Type B pancreatic cell (in vitro differentiated cells): ENCODE measurements around the gene PCDH19. TPM values are rescaled to one million over a fixed set of nuclear protein-coding genes. Genes with fewer than 3 reads are reported as not detected.
"Not testable (repeated sequence)": the region's sequence is repeated elsewhere in the genome, so short reads cannot be mapped to it uniquely, and the experiment has no call there.

Experiments used
- DNase-seq: peaks from one replicate; pipeline ENCODE4 v3.0.0; 2021; ENCODE audit warnings: mixed read lengths; ENCODE audit not compliant: unreplicated experiment; ENCODE audit errors: extremely low spot score
- H3K27ac Mint-ChIP-seq: 2 replicates; pipeline ENCODE4 v1.8.0; 2021; ENCODE audit warnings: mild to moderate bottlenecking, mixed read lengths
- H3K27me3 Mint-ChIP-seq: 2 replicates; pipeline ENCODE4 v1.8.0; 2021; ENCODE audit warnings: mixed read lengths
- H3K36me3 Mint-ChIP-seq: 2 replicates; pipeline ENCODE4 v1.8.0; 2021; ENCODE audit warnings: mixed read lengths
- H3K4me1 Mint-ChIP-seq: one replicate; pipeline ENCODE4 v1.8.0; 2021; ENCODE audit warnings: mixed read lengths; ENCODE audit not compliant: unreplicated experiment
- H3K4me3 Mint-ChIP-seq: 2 replicates; pipeline ENCODE4 v1.8.0; 2021; ENCODE audit warnings: mild to moderate bottlenecking, mixed read lengths
- H3K9me3 Mint-ChIP-seq: 2 replicates; pipeline ENCODE4 v1.8.0; 2021; ENCODE audit warnings: mixed read lengths
- CTCF ChIP-seq: fragments of 200-600 bp; sonication (generic); conservative IDR thresholded peaks from 2 replicates; pipeline ENCODE4 v1.5.0; 2021; ENCODE audit warnings: antibody characterized with exemption, mild to moderate bottlenecking
- long read RNA-seq: library from polyadenylated mRNA; unstranded; transcript quantifications from one replicate; pipeline ENCODE4 v2.0.0, GENCODE V29; 2020
- total RNA-seq: library from RNA; stranded (reverse); gene quantifications from 2 replicates; pipeline ENCODE4 v1.2.1, GENCODE V29; 2021; ENCODE audit warnings: low replicate concordance

PCDH19 gene
- 61.6 and 122 TPM in 2 replicates for total RNA-seq
- long read RNA-seq, full-length matches to known transcripts, result 26 of 62 reads
- long read RNA-seq, partial matches to known transcripts, result 11 of 62 reads
- long read RNA-seq, other reads (novel, unspliced or antisense), result 25 of 62 reads

DNA sequence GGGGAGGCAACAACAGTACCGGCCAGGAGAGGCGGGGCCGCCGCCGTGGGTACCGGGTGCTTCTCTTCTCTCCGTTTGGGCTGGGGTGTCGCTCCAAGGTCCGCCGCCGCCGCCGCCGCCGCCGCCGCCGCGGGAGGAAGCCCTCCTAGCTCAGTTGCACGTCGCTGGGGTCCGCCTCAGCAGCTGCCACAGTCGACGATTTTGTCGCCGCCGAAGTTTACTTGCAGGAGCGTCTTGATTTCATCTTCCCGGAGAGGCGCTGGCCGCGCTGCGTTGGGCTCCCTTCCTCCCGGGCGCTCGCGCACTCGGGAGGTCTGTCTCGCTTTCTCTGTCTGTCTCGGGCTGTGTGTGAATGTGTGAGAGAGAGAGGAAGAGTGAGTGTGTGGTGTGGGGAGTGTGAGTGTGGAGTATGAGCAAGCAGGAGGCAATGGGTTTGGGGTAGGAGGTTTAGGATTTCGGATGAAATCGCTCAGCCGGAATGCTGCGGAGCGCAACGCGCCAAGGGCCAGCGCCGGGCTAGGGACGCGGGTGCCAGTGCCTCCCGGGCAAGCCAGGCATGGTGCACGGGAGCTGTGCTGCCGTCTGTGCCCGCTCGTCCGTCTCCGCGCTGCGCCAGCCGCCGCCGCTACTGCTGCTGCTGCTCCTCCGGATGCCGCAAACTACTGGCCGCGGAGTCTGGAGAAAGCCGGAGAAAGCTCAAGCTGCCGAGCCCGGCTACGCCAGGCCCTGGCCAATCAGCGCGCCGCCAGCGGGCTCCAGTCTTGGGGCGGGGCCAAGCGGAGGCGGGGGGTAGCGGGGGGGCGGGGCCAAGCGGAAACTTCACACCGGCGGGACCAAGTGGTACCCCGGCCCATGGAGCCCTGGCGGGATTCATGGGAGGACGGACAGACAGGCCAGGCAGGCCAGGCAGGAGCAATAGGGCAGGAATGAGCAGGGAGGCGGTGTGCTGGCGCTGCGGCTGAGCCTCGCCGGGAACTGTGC, at the start of gene PCDH19:
Gene PCDH19, minus strand, starts transcription at position 664 of the 981 bp plus-strand sequence. CDS start 1,676 bp downstream, outside the sequence.
- Mint-ChIP-seq H3K27me3 (peaks cover 73% of the 10 kb centered on the region), H3K36me3 (peaks cover 21% of the 10 kb centered on the region), H3K4me1 (peaks cover 33% of the 10 kb centered on the region), H3K4me3 (peak within 1 kb of the TSS; percentile 99), H3K27ac (peak within 1 kb of the TSS; percentile 75), H3K9me3 (no peaks in the 10 kb centered on the region)
- peak; percentile 88 for DNase-seq
- TF ChIP-seq CTCF, result no peak

DNA sequence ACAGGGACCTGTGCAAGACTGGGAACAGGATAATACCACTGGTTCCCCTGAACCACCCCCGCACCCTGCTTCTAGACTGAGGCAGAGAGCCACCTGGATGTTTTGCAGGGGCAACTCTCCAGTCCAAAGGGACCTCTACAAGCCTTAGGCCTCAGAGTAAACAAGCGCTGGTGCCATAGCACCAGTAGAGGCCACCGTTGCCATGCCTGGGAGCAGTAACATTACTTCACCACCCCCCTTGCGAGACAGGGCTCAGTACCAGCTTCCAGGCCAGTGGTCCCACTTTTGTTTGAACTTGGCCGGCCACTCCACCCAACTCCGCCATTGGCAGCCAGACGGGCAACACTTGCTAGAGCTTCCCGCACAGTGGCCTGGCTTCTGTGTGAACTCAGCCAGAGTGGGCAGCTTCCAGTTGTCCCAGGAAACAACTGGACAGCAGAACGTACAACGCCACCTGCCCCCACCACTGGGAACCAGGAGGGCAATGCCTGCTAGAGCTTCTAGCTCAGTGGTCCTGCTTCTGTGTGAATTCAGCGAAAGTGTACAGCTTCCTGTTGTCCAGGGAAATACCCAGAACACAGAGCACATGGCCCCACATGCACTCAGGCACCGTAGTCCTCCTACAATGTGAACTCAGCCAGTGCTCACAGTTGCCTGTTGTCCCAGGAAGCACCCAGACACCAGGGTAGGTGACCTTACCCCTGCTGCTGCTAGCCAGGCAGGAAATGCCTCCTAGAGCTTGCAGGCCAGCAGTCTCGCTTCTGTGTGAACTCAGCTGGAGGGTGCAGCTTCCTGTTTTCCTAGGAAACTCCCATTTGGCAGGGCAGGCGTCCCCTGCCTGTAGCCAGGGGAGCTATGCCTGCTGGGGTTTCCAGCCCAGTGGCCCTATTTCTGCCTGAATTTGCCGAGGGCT, 39.9 kb upstream of the PCDH19 start:
- Mint-ChIP-seq H3K4me1 (no peaks in the 10 kb centered on the region), H3K9me3 (peaks cover 5% of the 10 kb centered on the region), H3K4me3 (no peak overlapping the region), H3K36me3 (no peaks in the 10 kb centered on the region), H3K27ac (no peak overlapping the region), H3K27me3 (no peaks in the 10 kb centered on the region)
- no peak for TF ChIP-seq CTCF
- no peak for DNase-seq

- TF ChIP-seq CTCF, result peak; percentile 94
- H3K4me1 Mint-ChIP-seq, result no peaks in the 10 kb centered on the region
- no peak for DNase-seq
Observed at GRCh38 chrX:100447655-100448397, 37.8 kb upstream of the PCDH19 start.

DNA sequence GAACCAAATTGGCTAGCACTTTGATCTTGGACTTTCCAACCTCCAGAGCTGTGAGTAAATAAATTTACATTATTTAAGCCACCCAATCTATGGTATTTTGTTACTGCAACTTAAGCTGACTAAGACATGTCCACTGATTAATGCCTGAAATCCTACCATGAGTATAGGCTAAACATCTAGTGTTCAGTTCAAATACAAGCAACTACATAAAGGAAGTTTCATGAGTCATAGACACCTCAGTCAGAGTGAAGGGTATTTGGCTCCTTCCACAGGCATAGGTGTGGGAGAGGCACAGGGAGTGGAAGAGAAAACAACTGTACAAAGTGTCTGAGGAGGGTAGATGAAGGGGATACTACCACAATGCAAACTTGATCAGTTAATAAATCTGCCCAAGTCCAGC, 35.5 kb upstream of the PCDH19 start:
- TF ChIP-seq CTCF, result no peak
- no peak overlapping the region for H3K4me3 Mint-ChIP-seq
- no peaks in the 10 kb centered on the region for H3K4me1 Mint-ChIP-seq
- H3K36me3 Mint-ChIP-seq, result no peaks in the 10 kb centered on the region
- H3K27ac Mint-ChIP-seq, result no peak overlapping the region
- H3K27me3 Mint-ChIP-seq, result no peaks in the 10 kb centered on the region
- DNase-seq, result no peak
- H3K9me3 Mint-ChIP-seq, result no peaks in the 10 kb centered on the region

More at GRCh38 chrX:100447655-100448397, 37.8 kb upstream of the PCDH19 start:
- Mint-ChIP-seq H3K27me3 (no peaks in the 10 kb centered on the region), H3K4me3 (peak overlapping the region; percentile 82), H3K9me3 (peaks cover 5% of the 10 kb centered on the region), H3K27ac (no peak overlapping the region), H3K36me3 (no peaks in the 10 kb centered on the region)

- DNase-seq, H3K4me1 Mint-ChIP-seq, H3K9me3 Mint-ChIP-seq, H3K4me3 Mint-ChIP-seq, H3K27ac Mint-ChIP-seq, H3K36me3 Mint-ChIP-seq, H3K27me3 Mint-ChIP-seq: not testable (repeated sequence)
Observed at GRCh38 chrX:100441321-100441720, 31.2 kb upstream of the PCDH19 start.
